Cortex of kidney (tissue), 1 donor: Measurements from ENCODE around the gene OTUD7B.

Experiments used
- DNase-seq: peaks from one replicate; lab custom pipeline; 2025; lab: John Stamatoyannopoulos, UW

Gene OTUD7B

DNA sequence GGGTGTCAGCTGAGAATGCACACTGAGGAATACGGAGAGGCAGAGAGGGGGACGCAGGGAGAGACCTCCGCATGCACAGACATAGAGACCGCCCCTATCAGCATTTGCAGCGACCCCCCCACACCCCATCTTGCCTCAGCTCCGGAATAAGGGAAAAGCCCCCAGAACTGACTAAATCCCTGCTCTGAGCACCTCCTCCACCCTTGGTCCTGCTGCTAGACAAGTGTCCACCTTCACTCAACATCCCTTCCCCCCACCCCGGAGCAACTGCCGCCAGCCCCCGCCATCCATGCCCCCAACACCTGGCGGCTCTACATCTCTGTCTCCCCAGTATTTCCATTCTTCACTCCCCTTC, 93.7 kb downstream of the OTUD7B start:
- no peak for DNase-seq

- no peak for DNase-seq
These were observed 94.2 kb downstream of the OTUD7B start for GRCh38 chr1:149916193-149916897.

DNA sequence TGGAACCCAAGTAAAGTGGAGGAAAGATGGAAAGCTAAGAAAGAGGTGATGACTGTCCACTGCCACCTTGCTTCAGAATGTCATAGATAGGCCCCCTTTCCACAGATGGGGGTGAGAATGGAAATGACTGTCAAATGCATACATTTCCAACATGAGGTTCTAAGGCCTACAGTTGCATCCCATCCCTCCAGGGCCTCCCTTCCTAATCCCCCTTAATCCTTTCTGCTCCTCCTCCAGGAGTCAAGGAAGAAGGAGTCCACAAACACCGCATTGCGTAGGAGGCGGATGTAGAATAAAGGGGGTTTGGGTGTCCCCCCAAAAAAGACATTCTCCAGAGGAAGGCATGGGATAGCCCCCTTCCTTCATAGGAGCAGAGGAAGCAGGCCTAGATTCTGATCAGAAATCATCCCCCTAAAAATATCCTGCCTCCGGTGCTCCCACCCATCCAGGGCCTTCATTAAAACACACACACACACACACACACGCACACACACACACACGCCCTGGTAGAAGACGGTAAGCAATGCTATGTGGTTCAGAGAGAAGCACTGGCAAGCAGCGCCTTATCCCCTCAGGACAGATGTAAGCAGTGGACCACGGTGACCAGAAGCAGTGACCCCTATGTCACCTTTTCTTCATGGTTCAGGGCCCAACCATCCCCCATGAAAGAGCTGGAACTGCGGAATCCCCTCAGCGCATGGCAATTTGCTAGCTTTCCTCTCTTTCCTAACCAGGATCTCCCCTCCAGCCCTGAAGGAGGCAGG, 94.9 kb downstream of the OTUD7B start:
- DNase-seq, result no peak

- DNase-seq, result no peak
These were observed 96.0 kb downstream of the OTUD7B start for GRCh38 chr1:149914545-149914944.

- DNase-seq, result no peak
These were observed 103.9 kb downstream of the OTUD7B start for GRCh38 chr1:149906570-149907075.

DNA sequence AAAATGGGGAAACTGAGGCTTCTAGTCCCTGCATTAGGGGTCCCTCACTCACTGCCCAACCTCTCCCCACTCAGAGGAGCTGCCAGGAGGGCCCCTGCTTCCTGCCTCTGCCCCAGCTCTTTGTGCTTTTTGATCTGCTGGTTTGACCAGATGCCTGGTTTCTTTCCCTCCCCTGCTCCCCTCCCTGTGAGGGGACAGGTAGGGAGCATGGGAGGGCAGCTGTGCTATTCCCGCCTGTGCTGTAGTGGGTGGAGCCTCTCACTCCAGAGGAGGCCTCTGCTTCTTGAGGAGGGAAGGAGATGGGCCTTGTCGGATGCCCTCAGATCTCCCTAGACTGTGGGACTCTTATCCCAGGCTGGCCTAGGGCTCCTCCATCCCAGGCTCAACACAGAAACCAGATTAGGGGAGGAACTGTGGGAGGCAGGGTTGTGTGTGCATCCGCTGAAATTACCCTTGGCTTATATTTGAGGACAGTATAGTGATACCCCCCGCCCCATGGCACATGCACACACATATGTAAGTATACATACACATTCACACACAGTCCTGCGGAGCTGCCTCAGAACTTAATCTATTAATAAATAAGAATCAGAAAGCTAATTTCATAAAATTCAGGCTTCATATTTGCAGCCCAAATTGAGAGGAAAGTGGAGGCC, 106.6 kb downstream of the OTUD7B start:
- no peak for DNase-seq

DNA sequence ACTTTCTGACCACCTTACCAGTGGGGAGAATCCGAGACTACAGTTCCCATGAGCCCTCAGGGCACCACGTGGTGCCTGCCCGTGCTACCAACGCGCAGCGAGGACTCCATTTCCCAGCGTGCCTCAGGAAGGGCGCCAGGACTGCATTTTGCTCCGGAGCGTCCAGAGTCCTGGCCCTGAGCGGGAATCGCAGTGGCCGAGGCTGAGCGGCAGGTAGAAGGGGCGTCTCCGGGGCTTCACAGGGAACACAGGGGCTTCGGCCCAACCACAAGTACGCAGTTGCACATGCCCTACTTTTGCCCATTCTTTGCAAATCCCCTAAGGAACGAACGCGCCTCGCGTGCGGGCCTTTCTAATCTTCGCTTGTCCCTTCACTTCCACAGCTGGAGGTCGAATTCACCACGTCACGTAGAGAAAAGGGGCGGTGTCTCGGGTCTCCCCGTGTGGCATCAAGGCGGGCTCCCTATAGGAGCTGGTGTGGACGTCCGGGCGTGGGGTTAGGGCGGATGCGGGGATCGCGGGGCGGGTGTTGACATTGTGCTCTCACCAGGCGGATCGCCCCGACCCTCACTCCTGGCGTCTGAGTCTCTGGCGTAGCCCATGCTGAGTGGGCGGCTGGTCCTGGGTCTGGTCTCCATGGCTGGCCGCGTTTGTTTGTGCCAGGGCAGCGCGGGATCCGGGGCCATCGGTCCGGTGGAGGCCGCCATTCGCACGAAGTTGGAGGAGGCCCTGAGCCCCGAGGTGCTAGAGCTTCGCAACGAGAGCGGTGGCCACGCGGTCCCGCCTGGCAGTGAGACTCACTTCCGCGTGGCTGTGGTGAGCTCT, 110.9 kb downstream of the OTUD7B start, which contains the start of gene BOLA1:
Gene BOLA1 (plus strand): TSS at position 109 of the 825 bp plus-strand sequence. CDS start 492 bp downstream, at position 601.
- peak; percentile 46 for DNase-seq

- no peak for DNase-seq
These were observed 114.0 kb downstream of the OTUD7B start for GRCh38 chr1:149896575-149896974.

- no peak for DNase-seq
These were observed 121.6 kb downstream of the OTUD7B start for GRCh38 chr1:149888999-149889289.

- no peak for DNase-seq
These were observed 122.1 kb downstream of the OTUD7B start for GRCh38 chr1:149888247-149888998.
